ENCODE results near the gene PCMTD2. TPM values are rescaled to one million over a fixed set of nuclear protein-coding genes. Genes with fewer than 3 reads are reported as not detected.

Gene PCMTD2
- total and polyA plus RNA-seq, 2 of the 13 experiments (the other 11 are each of a cell fraction or from before 2014, with no cell fraction given) = 47.0 to 76.9 TPM

- no peak for TF ChIP-seq ZBTB40 (IDR thresholded peaks at IDR 0.05)
- TF ChIP-seq ZBTB40 (CRISPR knock-in tag; IDR thresholded peaks at IDR 0.05) = no peak; the same call in 1 of the 2 replicates
- TF ChIP-seq, protein P1, sequence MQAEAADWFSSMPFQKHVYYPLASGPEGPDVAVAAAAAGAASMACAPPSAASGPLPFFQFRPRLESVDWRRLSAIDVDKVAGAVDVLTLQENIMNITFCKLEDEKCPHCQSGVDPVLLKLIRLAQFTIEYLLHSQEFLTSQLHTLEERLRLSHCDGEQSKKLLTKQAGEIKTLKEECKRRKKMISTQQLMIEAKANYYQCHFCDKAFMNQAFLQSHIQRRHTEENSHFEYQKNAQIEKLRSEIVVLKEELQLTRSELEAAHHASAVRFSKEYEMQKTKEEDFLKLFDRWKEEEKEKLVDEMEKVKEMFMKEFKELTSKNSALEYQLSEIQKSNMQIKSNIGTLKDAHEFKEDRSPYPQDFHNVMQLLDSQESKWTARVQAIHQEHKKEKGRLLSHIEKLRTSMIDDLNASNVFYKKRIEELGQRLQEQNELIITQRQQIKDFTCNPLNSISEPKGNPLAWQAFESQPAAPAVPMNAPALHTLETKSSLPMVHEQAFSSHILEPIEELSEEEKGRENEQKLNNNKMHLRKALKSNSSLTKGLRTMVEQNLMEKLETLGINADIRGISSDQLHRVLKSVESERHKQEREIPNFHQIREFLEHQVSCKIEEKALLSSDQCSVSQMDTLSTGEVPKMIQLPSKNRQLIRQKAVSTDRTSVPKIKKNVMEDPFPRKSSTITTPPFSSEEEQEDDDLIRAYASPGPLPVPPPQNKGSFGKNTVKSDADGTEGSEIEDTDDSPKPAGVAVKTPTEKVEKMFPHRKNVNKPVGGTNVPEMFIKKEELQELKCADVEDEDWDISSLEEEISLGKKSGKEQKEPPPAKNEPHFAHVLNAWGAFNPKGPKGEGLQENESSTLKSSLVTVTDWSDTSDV (CRISPR knock-in tag; IDR thresholded peaks at IDR 0.05) = peak; percentile 21; the same call in 1 of the 2 replicates
- TF ChIP-seq NFE2L1 (CRISPR knock-in tag; IDR thresholded peaks at IDR 0.05; ENCODE audit: borderline replicate concordance) = no peak; the same call in 1 of the 2 replicates
- TF ChIP-seq SP2 (CRISPR knock-in tag; IDR thresholded peaks at IDR 0.05) = peak; percentile 41; the same call in 1 of the 2 replicates
- no peak for TF ChIP-seq ATRX (CRISPR knock-in tag; IDR thresholded peaks at IDR 0.05; ENCODE audit: borderline replicate concordance)
- TF ChIP-seq MLXIP (CRISPR knock-in tag; IDR thresholded peaks at IDR 0.05; ENCODE audit: borderline replicate concordance) = no peak
- TF ChIP-seq FLYWCH1 (CRISPR knock-in tag; IDR thresholded peaks at IDR 0.05) = no peak
- no peak for TF ChIP-seq SATB2 (CRISPR knock-in tag; IDR thresholded peaks at IDR 0.05)
- TF ChIP-seq MTF1 (CRISPR knock-in tag; IDR thresholded peaks at IDR 0.05) = no peak
- peak; percentile 67; the same call in 1 of the 2 replicates for TF ChIP-seq FOXC1 (CRISPR knock-in tag; IDR thresholded peaks at IDR 0.05; ENCODE audit: borderline replicate concordance)
- no peak for TF ChIP-seq ZNF670 (CRISPR knock-in tag; IDR thresholded peaks at IDR 0.05; ENCODE audit: borderline replicate concordance)
These were observed 32.6 kb upstream of the PCMTD2 start (continued) for GRCh38 chr20:64222851-64223525.
